ENCODE results near the gene POLA1.
A peak's percentile ranks its signal among the peaks of the same experiment; 100 is the strongest.
"Not testable (repeated sequence)": the region's sequence is repeated elsewhere in the genome, so short reads cannot be mapped to it uniquely, and the experiment has no call there.

Gene POLA1, protein sequence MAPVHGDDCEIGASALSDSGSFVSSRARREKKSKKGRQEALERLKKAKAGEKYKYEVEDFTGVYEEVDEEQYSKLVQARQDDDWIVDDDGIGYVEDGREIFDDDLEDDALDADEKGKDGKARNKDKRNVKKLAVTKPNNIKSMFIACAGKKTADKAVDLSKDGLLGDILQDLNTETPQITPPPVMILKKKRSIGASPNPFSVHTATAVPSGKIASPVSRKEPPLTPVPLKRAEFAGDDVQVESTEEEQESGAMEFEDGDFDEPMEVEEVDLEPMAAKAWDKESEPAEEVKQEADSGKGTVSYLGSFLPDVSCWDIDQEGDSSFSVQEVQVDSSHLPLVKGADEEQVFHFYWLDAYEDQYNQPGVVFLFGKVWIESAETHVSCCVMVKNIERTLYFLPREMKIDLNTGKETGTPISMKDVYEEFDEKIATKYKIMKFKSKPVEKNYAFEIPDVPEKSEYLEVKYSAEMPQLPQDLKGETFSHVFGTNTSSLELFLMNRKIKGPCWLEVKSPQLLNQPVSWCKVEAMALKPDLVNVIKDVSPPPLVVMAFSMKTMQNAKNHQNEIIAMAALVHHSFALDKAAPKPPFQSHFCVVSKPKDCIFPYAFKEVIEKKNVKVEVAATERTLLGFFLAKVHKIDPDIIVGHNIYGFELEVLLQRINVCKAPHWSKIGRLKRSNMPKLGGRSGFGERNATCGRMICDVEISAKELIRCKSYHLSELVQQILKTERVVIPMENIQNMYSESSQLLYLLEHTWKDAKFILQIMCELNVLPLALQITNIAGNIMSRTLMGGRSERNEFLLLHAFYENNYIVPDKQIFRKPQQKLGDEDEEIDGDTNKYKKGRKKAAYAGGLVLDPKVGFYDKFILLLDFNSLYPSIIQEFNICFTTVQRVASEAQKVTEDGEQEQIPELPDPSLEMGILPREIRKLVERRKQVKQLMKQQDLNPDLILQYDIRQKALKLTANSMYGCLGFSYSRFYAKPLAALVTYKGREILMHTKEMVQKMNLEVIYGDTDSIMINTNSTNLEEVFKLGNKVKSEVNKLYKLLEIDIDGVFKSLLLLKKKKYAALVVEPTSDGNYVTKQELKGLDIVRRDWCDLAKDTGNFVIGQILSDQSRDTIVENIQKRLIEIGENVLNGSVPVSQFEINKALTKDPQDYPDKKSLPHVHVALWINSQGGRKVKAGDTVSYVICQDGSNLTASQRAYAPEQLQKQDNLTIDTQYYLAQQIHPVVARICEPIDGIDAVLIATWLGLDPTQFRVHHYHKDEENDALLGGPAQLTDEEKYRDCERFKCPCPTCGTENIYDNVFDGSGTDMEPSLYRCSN (N-terminal part only)

DNA sequence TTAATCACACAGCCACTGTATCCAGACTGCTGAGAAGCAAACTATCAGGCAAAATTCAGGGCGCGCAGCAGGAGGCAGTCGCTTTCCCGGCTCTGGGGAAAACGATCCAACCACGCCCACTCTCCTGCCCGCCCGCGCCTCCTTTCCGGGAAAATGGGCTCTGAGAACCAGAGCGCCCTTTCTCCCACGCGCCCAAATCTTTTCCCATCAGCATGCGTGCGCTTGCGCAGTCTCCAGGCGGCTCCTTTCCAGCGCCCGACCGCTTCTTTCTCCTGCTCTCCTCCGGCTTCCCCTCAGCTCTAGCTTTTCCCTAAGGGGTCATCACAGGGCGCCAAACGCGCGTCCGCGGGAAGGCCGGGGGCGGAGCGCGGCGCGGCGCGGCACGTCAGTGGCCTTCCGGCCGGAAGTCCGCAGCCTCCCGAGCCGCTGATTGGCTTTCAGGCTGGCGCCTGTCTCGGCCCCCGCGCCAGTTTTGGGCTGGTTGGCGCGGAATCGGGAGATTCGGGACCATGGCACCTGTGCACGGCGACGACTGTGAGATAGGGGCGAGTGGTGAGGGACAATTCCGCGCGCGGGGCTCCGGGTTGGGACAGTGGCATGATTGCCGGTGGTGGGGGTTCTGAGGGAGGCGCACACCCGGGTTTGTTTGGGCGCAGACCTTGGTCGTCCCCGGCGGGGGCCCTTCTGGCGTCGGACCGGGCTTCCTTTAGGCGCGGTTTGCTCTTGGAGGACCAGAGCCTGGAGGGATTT, at the start of gene POLA1:
Gene POLA1, plus strand, starts transcription at position 466 of the 750 bp plus-strand sequence. Its CDS starts 44 bp downstream, at position 510.
- peak; percentile 11 to 53 (median 32) for DNase-seq

DNA sequence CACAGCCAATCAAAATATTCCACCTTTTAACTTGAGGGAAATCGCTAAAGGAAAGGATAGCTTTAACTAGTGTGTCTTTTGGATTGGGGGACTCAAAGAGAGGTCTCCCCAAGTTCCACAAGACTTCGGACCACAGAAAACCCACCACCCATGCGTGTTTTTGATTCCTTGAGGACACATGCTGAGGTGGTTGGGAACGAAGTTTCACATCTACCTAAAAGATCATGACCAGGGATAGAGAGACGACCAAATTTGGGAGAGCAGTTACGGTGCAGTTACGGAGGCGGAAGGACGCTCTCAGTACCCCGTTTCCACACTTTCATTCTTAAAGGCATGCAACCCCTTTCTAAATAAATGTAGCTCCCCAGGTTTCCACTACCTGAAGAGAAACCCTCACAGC, 47.7 kb upstream of the POLA1 start:
- no peak for DNase-seq

DNA sequence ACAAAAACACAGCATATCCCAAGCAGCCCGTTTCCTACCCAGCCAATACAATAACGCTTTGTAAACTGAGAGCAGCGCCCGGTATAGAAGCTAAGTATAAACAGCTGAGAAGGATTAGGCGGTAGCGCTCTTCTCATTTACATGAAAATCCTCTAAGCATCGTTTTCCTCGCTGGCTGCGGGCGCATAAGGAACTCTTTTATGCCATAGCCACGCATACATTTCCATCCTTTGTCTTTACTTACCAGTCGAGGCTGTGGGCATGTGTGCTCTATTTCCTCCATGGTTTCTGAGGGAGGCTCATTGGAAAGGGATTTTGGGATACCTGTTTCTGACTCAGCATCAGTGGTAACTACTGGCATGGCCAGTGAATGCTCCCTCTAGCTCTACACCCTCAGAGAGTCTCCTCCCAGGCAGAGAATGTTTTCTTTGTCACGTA, 47.0 kb upstream of the POLA1 start:
- no peak for DNase-seq

DNA sequence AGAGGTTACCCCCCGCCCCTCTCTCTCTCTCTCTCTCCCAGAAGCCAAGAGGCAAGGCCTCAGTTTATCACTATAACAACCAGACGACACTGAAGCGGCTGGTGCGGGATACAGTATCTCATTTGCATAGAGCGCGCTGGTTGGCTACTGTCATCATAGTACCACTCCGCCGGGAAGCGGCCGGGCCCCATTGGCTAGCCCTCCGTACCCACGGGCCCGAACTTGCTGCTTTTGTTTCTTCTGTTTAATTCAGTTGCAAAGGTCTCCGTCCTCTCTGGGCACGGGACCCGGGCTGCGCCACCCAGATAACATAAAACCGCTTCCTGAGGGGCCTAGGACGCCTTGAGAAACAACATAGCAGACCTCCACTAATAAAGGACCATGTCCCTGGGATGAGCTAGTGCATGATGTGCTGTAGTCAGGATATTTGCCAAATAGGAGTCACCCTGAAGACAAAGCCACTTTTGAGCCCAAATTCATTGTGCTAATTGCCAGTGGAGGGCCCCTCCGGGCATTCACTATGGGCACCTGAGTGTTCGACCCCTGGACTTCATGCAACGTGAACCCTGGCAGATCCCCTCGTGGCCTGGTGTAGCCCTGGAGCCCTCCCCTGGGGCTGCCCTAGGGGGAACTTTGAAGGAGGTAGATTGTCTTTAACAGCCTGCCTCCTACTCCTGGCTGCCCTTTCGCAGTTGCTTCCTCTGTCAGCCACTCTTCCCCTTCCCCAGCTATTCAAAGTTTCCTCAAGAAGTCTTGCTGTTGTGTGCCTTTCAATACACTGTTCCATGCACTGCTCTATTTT, 46.3 kb upstream of the POLA1 start, which contains the start of gene PCYT1B:
Gene PCYT1B, minus strand, starts transcription at position 91 of the 802 bp plus-strand sequence. CDS start 242 bp downstream, outside the sequence.
- peak; percentile 27 to 61 (median 42) for DNase-seq

DNA sequence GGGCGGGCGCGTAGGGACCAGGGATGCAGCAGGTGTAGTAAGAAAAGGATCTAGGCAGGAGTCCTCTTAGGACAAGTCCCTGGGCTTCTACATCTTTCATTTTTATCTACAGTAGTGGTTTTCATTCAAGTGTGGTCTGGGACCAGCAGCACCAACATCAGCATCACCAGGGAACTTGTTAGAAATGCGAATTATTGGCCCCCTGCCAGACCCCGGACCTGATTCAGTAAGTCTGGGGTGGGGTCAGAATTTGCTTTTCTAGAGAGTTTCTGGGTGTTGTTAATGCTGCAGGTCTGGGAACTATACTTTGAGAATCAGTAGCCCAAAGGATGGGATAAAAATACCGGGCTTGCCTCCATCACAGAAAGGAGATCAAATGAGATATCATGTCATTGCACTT, 45.2 kb upstream of the POLA1 start:
- no peak for DNase-seq

DNA sequence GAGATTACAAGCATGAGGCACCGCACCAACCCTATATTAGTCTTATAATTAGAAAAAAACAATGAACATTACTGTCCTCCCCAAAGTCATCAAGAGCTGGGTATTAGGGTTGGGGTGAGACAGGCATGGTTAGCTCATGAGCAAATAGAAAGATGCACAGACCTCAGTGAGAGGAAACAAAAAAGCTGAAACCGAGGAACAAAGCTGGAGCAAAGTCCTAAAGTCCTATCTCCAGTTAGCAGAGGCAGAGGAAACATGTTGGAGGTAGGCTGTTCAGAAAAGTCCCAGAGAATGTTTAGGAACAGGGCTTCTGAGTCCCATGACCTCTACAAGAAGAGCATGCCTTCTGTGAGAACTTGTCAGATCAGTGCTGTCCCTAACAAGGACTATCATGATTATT, 41.9 kb upstream of the POLA1 start:
- DNase-seq: no peak

DNA sequence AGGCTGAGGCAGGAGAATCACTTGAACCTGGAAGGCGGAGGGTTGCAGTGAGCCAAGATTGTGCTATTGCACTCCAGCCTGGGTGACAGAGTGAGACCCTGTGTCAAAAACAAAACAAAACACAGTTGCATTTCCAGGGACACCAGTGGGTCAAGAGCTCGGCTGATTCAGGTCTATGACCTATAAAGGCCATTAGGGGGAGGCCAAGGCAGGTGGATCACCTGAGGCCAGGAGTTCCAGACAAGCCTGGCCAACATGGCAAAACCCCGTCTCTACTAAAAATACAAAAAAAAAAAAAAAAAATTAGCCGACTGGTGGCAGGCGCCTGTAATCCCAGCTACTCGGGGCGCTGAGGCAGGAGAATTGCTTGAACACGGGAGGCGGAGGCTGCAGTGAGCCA, 38.0 kb upstream of the POLA1 start:
- DNase-seq: not testable (repeated sequence)

DNA sequence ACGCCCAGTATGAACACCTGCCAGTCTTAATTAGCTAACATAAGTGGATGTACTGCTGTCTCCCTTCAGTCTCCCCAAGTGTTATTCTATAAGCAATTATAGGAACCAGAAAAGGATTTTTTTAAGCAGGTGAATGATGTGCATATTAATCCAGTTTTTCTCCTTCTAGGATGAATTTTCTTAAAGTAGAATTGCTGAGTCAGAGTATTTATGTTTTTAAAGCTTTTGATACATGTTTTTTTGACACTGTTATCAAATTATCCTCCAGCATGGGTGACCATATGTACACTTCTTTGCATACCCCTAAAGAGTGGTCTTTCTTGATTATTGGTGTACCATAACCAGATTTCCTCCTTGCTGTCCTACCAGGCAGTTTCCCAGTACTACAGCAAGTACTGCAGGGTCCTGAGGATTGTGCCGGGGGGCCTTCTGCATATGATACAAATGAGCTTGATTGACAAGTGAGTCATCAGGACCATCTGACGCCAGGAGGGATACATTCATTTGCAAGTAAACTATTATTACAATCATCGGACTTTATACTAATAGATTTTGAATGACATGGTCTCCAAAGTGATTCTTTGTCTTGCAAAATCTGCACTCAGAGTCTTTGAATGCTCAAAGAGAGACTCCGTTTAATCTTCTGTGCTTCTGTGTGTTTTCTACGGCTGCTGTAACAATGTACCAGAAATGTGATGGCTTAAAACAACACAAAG, 35.9 kb upstream of the POLA1 start:
- DNase-seq: no peak

DNA sequence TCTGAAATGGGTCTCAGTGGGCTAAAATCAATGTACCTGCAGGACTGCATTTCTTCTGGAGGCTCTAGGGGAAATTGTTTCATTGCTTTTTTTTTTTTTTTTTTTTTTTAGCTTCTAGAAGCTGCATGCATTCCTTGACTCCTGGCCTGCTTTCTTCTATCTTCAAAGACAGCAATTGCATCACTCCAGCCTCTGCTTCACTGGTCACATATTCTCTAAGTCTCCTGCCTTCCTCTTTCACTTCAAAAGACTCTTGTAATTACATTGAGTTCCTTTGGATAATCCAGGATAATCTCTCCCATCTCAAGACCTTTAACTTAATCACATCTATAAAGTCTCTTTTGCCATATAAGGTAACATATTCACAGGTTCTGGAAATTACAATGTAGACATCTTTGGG, 35.3 kb upstream of the POLA1 start:
- no peak for DNase-seq

DNA sequence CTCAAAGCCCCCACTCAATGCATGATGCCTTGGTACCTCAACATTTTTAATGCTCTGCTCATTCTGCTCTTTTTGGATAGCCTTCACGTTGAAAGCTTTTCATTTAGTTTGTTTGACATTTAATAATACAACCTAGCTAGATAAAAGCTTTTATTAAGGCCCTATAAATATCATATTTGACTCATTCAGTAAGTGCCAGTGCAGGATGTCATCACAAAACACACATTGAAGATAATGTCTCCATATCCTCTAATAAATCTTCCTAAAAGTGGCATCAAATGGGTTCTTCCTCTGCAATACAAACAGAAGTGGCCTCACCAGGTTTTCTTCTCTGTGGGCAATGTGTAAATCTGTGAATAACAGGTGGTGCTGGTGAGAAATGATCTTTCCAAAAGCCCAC, 34.6 kb upstream of the POLA1 start:
- no peak for DNase-seq

DNA sequence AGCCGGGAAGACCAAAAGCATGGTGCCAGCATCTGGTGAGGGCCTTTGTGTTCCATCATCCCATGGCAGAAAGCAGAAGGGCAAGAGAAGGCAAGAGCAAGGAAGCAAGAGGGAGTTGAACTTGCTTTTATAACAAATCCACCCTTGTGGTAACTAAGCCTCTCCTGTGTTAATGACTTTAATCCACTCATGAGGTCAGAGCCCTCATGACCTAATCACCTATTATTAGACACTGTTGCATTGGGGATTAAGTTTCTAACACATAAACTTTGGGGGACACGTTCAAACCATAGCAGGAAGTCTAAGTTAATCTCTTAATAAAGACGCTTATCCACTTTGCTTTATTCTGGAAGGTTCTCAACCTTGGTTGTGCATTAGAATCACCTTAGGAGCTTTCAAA, 34.1 kb upstream of the POLA1 start:
- DNase-seq: no peak

DNA sequence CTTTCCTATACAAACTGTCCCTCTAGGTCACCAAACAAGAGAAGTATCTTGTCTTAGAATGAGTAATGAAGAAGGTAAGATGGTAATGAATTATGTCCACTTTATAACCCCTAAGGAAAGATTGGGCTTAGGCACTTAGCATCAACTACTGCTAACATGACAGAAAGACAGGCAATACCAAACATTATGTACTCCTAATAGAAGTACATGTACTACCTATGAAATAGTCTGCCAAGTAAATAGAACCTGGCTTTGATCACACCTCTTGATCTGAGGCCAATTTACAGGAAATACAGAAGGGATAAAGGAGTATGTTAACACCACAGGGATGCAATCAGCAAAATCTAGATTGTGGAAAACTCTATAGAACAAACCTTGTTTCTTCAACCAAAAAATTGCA, 32.4 kb upstream of the POLA1 start:
- DNase-seq: no peak

DNA sequence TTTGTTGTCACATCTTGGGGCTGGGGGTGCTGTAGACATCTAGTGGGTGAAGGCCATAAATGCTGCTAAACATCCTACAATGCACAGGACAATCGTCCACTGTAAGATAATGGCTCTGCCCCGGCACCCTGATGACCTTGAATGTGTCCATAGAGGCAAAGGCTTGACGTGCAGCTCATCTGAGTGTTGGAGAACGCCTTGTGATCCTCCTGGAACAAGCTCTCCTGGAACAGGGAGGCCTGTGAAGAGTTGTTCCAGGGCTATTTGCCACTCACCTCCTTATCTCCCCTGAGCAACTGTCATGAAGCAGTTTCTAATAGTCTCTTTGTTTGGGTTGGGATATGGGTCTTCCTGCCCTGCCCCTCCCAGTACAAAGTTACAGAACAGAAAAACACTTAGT, 31.4 kb upstream of the POLA1 start:
- DNase-seq: no peak

DNA sequence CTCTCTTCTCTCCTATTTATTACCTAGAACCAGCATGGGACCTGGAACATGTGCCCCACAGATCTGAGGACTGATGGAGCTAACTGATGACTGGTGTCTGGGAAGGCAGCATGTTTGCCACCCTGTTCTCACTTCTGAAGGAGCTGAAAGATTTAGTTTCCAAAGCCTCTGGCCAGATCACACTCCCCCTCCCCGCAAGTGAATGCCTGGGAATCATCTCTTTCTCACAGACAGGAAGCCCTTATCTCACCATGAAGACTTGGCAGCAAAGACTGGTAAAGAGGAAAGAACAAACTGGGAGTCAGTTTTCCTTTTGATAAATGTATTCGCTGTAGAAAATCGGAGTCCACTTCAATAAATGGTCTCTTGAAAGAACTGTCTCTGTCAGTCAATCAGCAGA, 25.6 kb upstream of the POLA1 start:
- no peak for DNase-seq

DNA sequence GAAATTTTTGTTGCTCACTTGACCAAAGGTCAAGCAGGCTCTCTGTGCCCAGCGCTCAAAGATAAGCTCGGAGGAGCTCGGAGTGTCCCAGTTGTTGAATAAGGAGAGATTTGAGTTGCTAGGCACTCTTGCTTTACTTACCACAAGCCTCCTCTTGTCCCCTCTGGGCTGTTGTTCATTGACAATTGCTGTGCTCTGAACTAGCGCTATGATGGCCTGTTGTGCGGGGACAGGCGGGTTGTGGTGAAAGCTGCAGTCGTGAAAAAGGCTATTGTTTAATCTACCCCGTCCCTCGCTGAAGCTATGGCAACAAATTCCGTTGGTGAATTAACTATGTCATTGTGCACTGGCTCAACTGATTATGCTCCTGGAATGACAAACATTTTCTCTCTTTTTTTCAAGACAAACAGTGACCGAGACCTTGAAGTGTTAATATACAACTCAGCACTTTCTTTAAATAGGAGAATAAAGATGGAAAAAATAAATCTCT, 21.0 kb upstream of the POLA1 start:
- no peak for DNase-seq

DNA sequence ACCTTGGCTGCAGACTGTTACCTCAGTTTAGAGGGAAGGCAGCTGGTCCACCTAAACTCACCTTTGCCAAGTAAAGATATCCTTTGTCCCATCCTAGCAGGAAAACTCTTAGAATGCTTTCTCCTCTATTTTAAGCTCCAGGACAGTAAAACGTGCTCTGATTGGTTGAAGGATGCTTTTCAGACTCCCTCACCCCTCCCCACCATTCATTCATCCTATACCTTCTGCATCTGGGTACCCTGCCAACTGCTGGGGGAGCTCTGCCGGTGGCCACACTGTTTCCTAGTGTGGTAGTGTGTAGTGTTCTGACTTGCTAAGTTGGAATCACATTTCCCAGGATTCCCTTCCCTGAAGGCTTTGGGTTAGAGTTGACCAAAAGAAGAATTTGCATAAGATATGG, 20.3 kb upstream of the POLA1 start:
- DNase-seq: no peak

DNA sequence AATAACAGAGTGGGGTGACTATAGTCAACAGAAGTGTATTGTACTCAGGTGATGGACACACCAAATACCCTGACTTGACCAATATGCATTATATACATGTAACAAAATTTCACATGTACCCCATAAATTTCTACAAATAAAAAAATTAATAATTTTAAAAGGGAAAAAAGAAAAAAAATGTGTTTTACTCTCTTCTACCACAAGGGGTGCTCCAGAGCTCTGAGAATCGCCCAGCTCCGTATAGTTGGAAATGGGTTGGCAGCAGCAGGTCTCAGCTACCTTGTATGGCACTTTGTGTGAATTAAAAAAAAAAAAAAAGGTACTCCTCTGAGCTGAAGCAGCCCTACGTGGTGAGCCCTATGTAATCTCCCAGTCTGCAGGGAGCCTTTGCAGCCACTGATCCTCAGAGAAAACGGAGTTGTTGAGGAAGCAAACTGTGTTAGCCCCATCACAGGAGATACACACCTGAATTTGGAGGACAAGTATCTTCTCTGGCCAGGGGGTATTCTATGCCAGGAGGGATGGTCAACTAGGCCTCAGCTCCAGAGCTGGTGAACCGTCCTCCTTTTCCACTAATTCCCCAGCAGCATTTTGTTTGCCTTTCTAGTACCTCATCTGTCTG, 17.2 kb upstream of the POLA1 start:
- peak in 2 of 6 experiments; percentile 11 to 13 for DNase-seq

DNA sequence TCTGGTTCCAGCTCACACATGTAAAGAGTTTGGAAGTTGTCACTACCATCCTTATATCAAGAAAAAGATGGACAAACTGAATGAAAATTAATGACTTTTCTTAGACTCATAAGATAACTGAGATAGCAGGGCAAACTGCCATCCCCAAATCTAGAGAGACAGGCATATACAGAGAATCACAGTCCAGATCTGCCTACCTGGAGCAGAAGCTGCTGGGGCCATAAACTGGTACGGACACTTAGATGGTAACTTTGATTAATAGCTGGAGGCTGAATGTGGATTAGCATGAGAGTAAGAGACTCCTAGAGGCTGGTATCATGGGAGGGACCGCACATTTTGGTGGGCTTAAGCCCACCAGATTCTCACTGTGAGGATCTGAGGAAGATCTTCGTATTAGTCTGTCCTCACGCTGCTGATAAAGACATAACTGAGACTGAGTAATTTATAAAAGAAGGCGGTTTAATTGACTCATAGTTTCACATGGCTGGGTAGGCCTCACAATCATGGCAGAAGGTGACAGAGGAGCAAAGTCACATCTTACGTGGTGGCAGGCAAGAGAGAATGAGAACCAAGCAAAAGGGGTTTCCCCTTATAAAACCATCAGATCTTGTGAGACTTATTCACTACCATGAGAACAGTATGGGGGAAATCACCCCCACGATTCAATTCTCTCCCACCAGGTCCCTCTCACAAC, 10.8 kb upstream of the POLA1 start:
- DNase-seq: no peak

DNA sequence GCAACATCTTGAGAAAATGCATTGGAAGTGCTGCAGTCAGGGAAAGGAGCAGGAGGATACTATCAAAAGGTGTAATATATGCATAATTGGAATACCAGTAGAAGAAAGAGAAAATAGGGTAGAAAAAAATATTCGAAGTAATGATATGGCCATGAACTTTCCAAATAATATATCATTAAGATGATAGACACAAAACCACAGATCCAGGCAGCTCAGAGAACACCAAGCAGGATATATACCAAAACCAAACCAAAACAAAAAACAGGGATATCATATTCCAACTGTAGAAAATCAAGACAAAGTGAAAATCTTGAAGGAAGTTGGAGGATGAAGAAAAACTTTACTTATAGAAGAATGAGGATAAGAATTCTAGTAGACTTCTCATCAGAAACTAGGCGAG, 9.7 kb upstream of the POLA1 start:
- no peak for DNase-seq
